ENCODE results near the gene NME2.

The NME2 gene

GRCh38 chr17:51214920-51215319 lies 48.7 kb downstream of the NME2 start:
- DNase-seq: no peak

DNA sequence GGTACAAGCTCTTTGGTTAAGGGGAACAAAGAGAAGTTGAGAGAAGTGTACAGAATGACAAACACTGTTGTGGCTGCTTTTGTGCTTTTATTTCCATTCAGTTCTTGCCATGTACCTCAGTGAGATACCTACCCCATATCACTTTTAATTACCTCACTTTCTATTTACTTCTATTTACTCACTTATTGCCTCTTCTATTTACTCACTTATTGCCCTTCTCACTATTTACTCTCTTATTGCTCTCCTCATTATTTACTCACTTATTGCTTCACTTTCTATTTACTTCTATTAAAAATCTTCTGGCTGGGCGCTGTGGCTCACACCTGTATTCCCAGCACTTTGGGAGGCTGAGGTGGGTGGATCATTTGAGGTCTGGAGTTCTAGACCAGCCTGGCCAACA lies 51.7 kb downstream of the NME2 start:
- no peak for DNase-seq

GRCh38 chr17:51221322-51221721 lies 55.1 kb downstream of the NME2 start:
- DNase-seq: no peak

Measured in activated CD4-positive, alpha-beta T cell treated with anti-CD3 and anti-CD28 coated beads, Interleukin-2, Interleukin-6, amounts not matched to agents 100 ng/mL and 50 ng/mL, durations not matched to agents 16 hours and 8 hours (primary cell).